Measurements from ENCODE around the gene HTR2C.
"Not testable (repeated sequence)": the region's sequence is repeated elsewhere in the genome, so short reads cannot be mapped to it uniquely, and the experiment has no call there.

Gene HTR2C

GRCh38 chrX:114583646-114584374, at the start of gene HTR2C:
Gene HTR2C (plus strand): TSS chrX:114584086. CDS start chrX:114726937, 142,851 bp downstream.
- DNase-seq (ENCODE audit: extremely low read depth in 1 of 2, low read depth in 1 of 2), result no peak

- no peak for DNase-seq (ENCODE audit: extremely low read depth in 1 of 2, low read depth in 1 of 2)
Measured at GRCh38 chrX:114580336-114580735, 3.5 kb upstream of the HTR2C start.

GRCh38 chrX:114581528-114582263, 2.2 kb upstream of the HTR2C start:
- DNase-seq (ENCODE audit: extremely low read depth in 1 of 2, low read depth in 1 of 2), result no peak

- no peak for DNase-seq (ENCODE audit: extremely low read depth in 1 of 2, low read depth in 1 of 2)
Measured at GRCh38 chrX:114582264-114582632, 1.6 kb upstream of the HTR2C start.

- no peak for DNase-seq (ENCODE audit: extremely low read depth in 1 of 2, low read depth in 1 of 2)
Measured at GRCh38 chrX:114582698-114583395, 1.0 kb upstream of the HTR2C start.

GRCh38 chrX:114584375-114584943, 573 bp downstream of the HTR2C start:
- no peak for DNase-seq (ENCODE audit: extremely low read depth in 1 of 2, low read depth in 1 of 2)

GRCh38 chrX:114584983-114585842, 1.3 kb downstream of the HTR2C start:
- DNase-seq (ENCODE audit: extremely low read depth in 1 of 2, low read depth in 1 of 2), result no peak

- no peak for DNase-seq (ENCODE audit: extremely low read depth in 1 of 2, low read depth in 1 of 2)
Measured at GRCh38 chrX:114591121-114591520, 7.2 kb downstream of the HTR2C start.

- DNase-seq (ENCODE audit: extremely low read depth in 1 of 2, low read depth in 1 of 2), result no peak
Measured at GRCh38 chrX:114599305-114599704, 15.4 kb downstream of the HTR2C start.

- no peak for DNase-seq (ENCODE audit: extremely low read depth in 1 of 2, low read depth in 1 of 2)
Measured at GRCh38 chrX:114599911-114600310, 16.0 kb downstream of the HTR2C start.

GRCh38 chrX:114606619-114607018, 22.7 kb downstream of the HTR2C start:
- not testable (repeated sequence) for DNase-seq (ENCODE audit: extremely low read depth in 1 of 2, low read depth in 1 of 2)

GRCh38 chrX:114611018-114611619, 27.2 kb downstream of the HTR2C start:
- DNase-seq (ENCODE audit: extremely low read depth in 1 of 2, low read depth in 1 of 2), result no peak

- no peak for DNase-seq (ENCODE audit: extremely low read depth in 1 of 2, low read depth in 1 of 2)
Measured at GRCh38 chrX:114615765-114616164, 31.9 kb downstream of the HTR2C start.

- no peak for DNase-seq (ENCODE audit: extremely low read depth in 1 of 2, low read depth in 1 of 2)
Measured at GRCh38 chrX:114619874-114620273, 36.0 kb downstream of the HTR2C start.

- no peak for DNase-seq (ENCODE audit: extremely low read depth in 1 of 2, low read depth in 1 of 2)
Measured at GRCh38 chrX:114626323-114626722, 42.4 kb downstream of the HTR2C start.

- no peak for DNase-seq (ENCODE audit: extremely low read depth in 1 of 2, low read depth in 1 of 2)
Measured at GRCh38 chrX:114635986-114636385, 52.1 kb downstream of the HTR2C start.

- no peak for DNase-seq (ENCODE audit: extremely low read depth in 1 of 2, low read depth in 1 of 2)
Measured at GRCh38 chrX:114650351-114650750, 66.5 kb downstream of the HTR2C start.

- DNase-seq (ENCODE audit: extremely low read depth in 1 of 2, low read depth in 1 of 2), result no peak
Measured at GRCh38 chrX:114675365-114675764, 91.5 kb downstream of the HTR2C start.

GRCh38 chrX:114700533-114700932, 116.6 kb downstream of the HTR2C start:
- DNase-seq (ENCODE audit: extremely low read depth in 1 of 2, low read depth in 1 of 2), result not testable (repeated sequence)

- no peak for DNase-seq (ENCODE audit: extremely low read depth in 1 of 2, low read depth in 1 of 2)
Measured at GRCh38 chrX:114709406-114709805, 125.5 kb downstream of the HTR2C start.
